Medulla oblongata (tissue), 1 donor: ENCODE data around the gene PDXP.
"Not testable (repeated sequence)": the region's sequence is repeated elsewhere in the genome, so short reads cannot be mapped to it uniquely, and the experiment has no call there.

Experiments
- DNase-seq: peaks from one replicate; pipeline ENCODE4 v3.0.0-alpha.2; 2015; ENCODE audit errors: extremely low spot score

The PDXP gene, protein sequence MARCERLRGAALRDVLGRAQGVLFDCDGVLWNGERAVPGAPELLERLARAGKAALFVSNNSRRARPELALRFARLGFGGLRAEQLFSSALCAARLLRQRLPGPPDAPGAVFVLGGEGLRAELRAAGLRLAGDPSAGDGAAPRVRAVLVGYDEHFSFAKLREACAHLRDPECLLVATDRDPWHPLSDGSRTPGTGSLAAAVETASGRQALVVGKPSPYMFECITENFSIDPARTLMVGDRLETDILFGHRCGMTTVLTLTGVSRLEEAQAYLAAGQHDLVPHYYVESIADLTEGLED

DNA sequence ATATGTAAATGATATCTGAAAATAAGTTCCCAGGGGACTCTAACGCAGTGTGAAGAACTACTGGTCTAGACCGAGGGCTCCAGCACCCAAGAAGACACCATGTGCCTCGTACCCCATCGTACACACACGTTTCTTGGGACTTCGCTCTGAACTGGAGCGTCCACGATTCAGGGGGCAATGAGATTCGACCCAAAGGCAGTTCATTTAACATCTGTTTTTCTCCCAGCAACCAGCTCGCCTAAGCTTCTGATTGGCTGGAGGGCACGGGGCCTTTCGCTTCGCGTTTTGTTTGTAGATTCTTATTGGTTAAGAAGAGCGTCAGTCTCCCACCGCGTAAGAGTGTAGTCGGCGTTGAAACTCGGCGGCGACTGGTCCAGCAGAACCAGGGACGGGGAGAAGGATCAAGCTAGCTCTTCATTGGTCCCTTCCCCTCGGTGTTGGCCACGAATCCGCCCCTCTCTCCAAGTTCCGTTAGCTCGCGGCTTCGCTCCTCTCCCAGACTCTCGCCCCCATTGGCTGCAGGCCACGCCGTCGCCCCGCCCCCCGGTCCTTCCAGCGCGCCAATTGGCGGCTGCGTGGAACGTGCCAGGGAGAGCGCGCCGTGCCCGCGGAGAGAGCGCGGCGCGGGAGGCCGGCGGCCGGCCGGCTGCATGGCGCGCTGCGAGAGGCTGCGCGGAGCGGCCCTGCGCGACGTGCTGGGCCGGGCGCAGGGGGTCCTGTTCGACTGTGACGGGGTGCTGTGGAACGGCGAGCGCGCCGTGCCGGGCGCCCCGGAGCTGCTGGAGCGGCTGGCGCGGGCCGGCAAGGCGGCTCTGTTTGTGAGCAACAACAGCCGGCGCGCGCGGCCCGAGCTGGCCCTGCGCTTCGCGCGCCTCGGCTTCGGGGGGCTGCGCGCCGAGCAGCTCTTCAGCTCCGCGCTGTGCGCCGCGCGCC, at the start of gene PDXP:
TSS of gene PDXP (plus strand) at position 591 of the 933 bp plus-strand sequence. CDS start at position 651, 60 bp downstream.
- peak; percentile 100 for DNase-seq

DNA sequence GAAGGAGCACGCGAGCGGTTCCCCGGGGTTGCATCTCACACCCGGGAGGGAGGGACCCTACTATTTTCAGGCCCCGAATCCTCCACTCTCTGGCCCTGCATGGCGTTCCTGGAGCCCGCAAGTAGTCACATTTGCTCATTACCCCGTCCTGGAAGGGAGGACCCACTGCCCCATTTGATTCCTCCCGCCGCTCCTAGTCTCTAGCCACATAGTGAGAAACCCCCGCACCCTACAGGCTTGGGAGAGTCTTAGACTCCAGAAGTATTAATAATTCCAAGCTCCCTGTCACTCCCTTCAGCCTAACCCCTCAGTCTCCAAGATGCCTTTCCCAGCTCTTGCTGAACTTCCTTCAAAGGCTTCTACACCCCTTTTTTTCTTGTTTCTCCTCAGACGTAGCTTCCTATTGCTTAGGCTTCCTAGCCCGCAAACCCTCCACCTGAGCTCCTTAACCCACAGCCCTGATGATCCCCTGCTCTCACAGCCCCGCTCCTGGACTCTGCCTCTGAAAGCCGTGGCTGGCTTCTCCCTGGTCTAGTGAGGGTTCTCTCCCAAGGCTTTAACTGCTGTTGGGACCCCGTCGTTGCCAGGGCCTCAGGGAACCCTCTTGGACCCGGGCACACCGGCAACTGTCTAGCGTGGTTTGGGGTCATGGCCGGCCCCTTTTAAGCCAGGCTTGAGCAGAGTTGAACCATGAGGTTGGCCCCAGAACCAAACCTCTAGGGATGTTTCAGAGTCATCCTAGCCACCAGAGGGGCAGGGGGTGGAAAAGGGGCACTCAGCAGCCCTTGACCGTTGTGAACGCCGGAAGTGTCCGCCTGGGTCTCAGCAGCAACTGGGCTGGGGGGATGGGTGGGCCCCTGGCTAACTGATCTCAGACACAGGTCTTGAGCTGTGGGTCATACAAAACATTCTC, 49.0 kb upstream of the PDXP start:
- peak; percentile 42 for DNase-seq

GRCh38 chr22:37610153-37610475, 48.4 kb upstream of the PDXP start:
- DNase-seq, result not testable (repeated sequence)

- peak; percentile 88 for DNase-seq
Measured at GRCh38 chr22:37610480-37611129, 47.9 kb upstream of the PDXP start.

DNA sequence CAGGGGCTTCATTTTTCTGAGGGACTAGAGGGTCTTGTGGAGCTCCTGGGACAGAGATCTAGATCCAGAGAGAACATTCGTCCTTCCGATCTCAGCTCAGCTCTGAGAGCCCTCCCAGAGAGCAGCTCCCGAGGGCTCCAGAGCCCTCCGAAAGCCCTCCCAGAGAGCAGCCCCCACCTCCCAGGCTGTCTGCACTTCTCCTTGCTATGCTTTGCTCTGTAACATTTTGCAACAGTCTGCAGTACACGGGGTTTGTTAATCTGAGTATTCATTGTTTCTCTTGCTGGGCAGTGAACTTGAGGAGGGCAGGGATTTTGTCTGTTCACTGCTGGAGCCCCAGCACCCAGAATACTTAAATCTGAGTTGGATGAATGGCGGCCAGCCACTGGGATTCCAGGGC, 47.3 kb upstream of the PDXP start:
- DNase-seq, result no peak

GRCh38 chr22:37616201-37617083, 42.1 kb upstream of the PDXP start:
- DNase-seq, result no peak

- DNase-seq, result no peak
Measured at GRCh38 chr22:37617431-37617830, 41.1 kb upstream of the PDXP start.

DNA sequence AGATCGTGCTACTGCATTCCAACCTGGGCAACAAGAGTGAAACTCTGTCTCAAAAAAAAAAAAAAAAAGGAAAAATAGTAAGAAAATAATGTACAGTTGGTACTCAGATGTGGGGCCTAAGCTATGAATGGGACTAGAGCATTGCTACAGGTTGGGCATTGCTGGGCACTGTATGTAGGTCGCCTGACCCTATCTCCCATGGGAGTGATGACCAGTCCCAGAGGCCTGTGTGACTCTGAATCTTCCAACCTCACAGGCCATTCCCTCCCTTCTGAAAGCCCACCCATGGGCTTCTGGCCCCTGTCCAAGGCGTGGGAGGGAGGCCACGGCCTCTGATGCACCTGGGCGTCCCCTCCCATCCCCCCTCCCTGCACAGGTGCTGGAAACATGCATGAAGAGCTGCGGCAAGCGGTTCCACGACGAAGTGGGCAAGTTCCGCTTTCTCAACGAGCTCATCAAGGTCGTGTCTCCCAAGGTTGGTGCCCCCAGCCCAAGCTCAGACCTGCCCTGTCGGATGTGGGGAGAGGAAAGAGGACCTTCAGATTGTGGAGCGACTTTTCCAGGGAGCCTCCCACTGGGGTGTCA, 40.4 kb upstream of the PDXP start:
- no peak for DNase-seq

- no peak for DNase-seq
Measured at GRCh38 chr22:37618674-37619073, 39.8 kb upstream of the PDXP start.

- DNase-seq, result no peak
Measured at GRCh38 chr22:37619991-37620390, 38.5 kb upstream of the PDXP start.

DNA sequence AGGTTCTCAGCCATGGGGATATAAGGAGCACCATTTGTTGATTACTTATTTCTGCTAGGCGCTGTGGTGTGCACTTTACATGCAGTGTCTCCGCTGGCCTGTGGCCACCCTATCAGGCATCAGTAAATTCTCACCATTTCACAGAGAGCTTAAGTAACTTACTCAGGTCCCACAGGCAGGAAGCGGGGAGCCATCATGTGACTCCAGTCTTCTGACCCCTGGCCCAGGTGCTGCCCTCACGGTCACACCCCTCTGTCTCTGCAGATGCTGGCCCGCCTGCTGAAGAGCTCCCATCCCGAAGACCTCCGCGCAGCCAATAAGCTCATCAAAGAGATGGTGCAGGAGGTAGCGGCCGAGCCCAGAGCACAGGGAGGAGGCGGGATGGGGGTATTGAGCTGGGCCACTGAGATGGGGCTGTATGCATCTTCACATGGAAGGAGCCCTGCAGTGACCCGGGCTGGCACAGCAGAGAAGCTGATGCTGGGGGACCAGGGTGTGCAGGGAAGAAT, 37.1 kb upstream of the PDXP start:
- DNase-seq, result no peak

GRCh38 chr22:37623075-37624016, 35.2 kb upstream of the PDXP start:
- no peak for DNase-seq

DNA sequence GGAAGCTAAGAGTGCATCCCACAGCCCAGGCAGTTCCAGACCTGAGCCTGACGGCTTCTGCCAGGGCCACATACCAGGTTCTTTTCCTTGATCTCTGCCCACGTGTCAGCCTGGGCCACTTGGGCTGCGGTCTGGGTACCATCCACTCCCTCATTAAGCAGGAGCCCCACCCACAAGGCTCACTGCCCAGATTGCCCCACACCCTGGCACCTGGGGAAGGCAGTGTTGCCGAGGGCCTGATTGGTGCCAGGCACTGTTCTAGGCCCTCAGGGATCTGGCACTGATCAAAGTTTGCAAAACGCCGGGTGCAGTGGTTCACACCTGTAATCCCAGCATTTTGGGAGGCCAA, 34.5 kb upstream of the PDXP start:
- DNase-seq, result no peak

- DNase-seq, result no peak
Measured at GRCh38 chr22:37624876-37625275, 33.6 kb upstream of the PDXP start.

DNA sequence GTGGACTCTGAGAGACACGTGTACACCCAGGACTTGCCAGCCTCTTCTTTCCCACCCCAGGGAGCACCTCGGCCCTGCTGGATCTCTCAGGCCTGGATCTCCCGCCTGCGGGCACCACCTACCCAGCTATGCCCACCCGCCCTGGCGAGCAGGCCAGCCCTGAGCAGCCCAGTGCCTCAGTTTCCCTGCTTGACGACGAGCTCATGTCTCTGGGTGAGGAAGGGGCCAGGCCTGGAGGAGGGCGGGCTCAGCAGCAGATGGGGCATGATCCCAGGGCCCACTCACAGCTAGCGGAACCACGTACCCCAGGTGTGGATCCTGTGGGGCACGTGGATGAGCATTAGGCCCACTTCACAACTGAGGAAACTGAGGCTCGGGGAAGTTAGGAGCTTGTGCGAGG, 32.8 kb upstream of the PDXP start:
- DNase-seq, result no peak

GRCh38 chr22:37626144-37626543, 32.4 kb upstream of the PDXP start:
- no peak for DNase-seq

- no peak for DNase-seq
Measured at GRCh38 chr22:37626556-37627075, 31.9 kb upstream of the PDXP start.

- no peak for DNase-seq
Measured at GRCh38 chr22:37627121-37627520, 31.4 kb upstream of the PDXP start.

- DNase-seq, result no peak
Measured at GRCh38 chr22:37627545-37627944, 31.0 kb upstream of the PDXP start.
